K562 treated with DMSO at 1 percent for 48 hours (cell line): ENCODE results near the gene CEACAM18. TPM values are rescaled to one million over a fixed set of nuclear protein-coding genes. Genes with fewer than 3 reads are reported as not detected.

Source experiments
- total RNA-seq: library from RNA; unstranded; fragments of 300-600 nt; gene quantifications from 2 replicates; pipeline ENCODE4 v1.2.3, GENCODE V29; 2022; ENCODE audit warnings: low replicate concordance; ENCODE audit errors: extremely low read depth

Gene CEACAM18
- not detected in 2 replicates for total RNA-seq

GRCh38 chr19:51478381-51479234, at the start of gene CEACAM18:
Gene CEACAM18, plus strand, starts transcription at chr19:51478539.

GRCh38 chr19:51458051-51458645, 20.2 kb upstream of the CEACAM18 start, which contains the start of gene SIGLEC8:
Gene SIGLEC8, minus strand, starts transcription at chr19:51458454. Its CDS starts 67 bp downstream, at chr19:51458387.

GRCh38 chr19:51501594-51502263, 23.4 kb downstream of the CEACAM18 start, which contains the start of gene SIGLEC12:
Gene SIGLEC12, minus strand, starts transcription at chr19:51501800. Its CDS starts 67 bp downstream, at chr19:51501733.

GRCh38 chr19:51531349-51532315, 53.3 kb downstream of the CEACAM18 start, which contains the start of gene SIGLEC6:
Gene SIGLEC6, minus strand, starts transcription at chr19:51531670. Its CDS starts 22 bp downstream, at chr19:51531648.

Other genes with a start within 250 kb of the CEACAM18 start
- gene SIGLECL1, start 227.5 kb upstream of the CEACAM18 start, total RNA-seq = not detected in 2 replicates
- gene IGLON5, start 166.9 kb upstream of the CEACAM18 start, total RNA-seq = not detected in 2 replicates
- not detected in 2 replicates for gene VSIG10L, start 136.4 kb upstream of the CEACAM18 start, total RNA-seq
- gene ETFB, start 112.2 kb upstream of the CEACAM18 start, total RNA-seq = not detected in 2 replicates
- not detected in 2 replicates for gene CLDND2, start 109.5 kb upstream of the CEACAM18 start, total RNA-seq
- gene NKG7, start 105.9 kb upstream of the CEACAM18 start, total RNA-seq = not detected in 2 replicates
- not detected in 2 replicates for gene LIM2, start 90.6 kb upstream of the CEACAM18 start, total RNA-seq
- not detected in 2 replicates for gene C19orf84, start 87.9 kb upstream of the CEACAM18 start, total RNA-seq
- gene SIGLEC10, start 60.9 kb upstream of the CEACAM18 start, total RNA-seq = not detected in 2 replicates
- not detected in 2 replicates for gene SIGLEC8, start 20.1 kb upstream of the CEACAM18 start, total RNA-seq
- not detected in 2 replicates for gene SIGLEC12, start 23.3 kb downstream of the CEACAM18 start, total RNA-seq
- gene SIGLEC6, start 53.1 kb downstream of the CEACAM18 start, total RNA-seq = not detected in 2 replicates
- gene ZNF175, start 92.7 kb downstream of the CEACAM18 start, total RNA-seq = not detected in 2 replicates
- not detected in 2 replicates for gene SIGLEC5, start 151.9 kb downstream of the CEACAM18 start, total RNA-seq
- not detected in 2 replicates for gene SIGLEC14, start 168.3 kb downstream of the CEACAM18 start, total RNA-seq
- not detected in 2 replicates for gene SPACA6, start 214.8 kb downstream of the CEACAM18 start, total RNA-seq
- not detected in 2 replicates for gene HAS1, start 245.5 kb downstream of the CEACAM18 start, total RNA-seq